H9 (cell line): ENCODE results near the gene RIPPLY2. TPM values are rescaled to one million over a fixed set of nuclear protein-coding genes. Genes with fewer than 3 reads are reported as not detected.

Experiments
- DNase-seq: peaks from one replicate; pipeline ENCODE4 v3.0.0-alpha.2; 2017
- H2AFZ ChIP-seq: one replicate; pipeline ENCODE4 v1.6.1; 2013; ENCODE audit warnings: mild to moderate bottlenecking, low read length, control low read depth, moderate library complexity
- H2AK5ac ChIP-seq: 2 replicates; pipeline ENCODE4 v1.6.1; 2013; ENCODE audit warnings: low read length, control low read depth, mixed read lengths; ENCODE audit not compliant: insufficient read length
- H2BK120ac ChIP-seq: one replicate; pipeline ENCODE4 v1.6.1; 2013; ENCODE audit warnings: low read depth, mild to moderate bottlenecking, low read length, control low read depth, inconsistent platforms; ENCODE audit not compliant: poor library complexity, severe bottlenecking
- H2BK12ac ChIP-seq: 2 replicates; pipeline ENCODE4 v1.6.1; 2013; ENCODE audit warnings: low read length, control low read depth, mixed read lengths, low read depth; ENCODE audit not compliant: insufficient read length
- H2BK15ac ChIP-seq: 2 replicates; pipeline ENCODE4 v1.6.1; 2013; ENCODE audit warnings: low read depth, low read length, control low read depth
- H2BK20ac ChIP-seq: one replicate; pipeline ENCODE4 v1.6.1; 2013; ENCODE audit warnings: low read depth, mild to moderate bottlenecking, low read length, control low read depth, inconsistent platforms; ENCODE audit not compliant: poor library complexity, severe bottlenecking
- H2BK5ac ChIP-seq: 2 replicates; pipeline ENCODE4 v1.6.1; 2013; ENCODE audit warnings: low read length, control low read depth, mixed read lengths; ENCODE audit not compliant: insufficient read length
- H3K14ac ChIP-seq: 2 replicates; pipeline ENCODE4 v1.6.1; 2013; ENCODE audit warnings: low read length, control low read depth; ENCODE audit not compliant: insufficient read depth
- H3K18ac ChIP-seq: 2 replicates; pipeline ENCODE4 v1.6.1; 2013; ENCODE audit warnings: low read depth, mild to moderate bottlenecking, mixed read lengths, low read length, control low read depth; ENCODE audit not compliant: insufficient read length
- H3K23ac ChIP-seq: 2 replicates; pipeline ENCODE4 v1.6.1; 2013; ENCODE audit warnings: low read length, control low read depth, mixed read lengths, low read depth; ENCODE audit not compliant: insufficient read length
- H3K23me2 ChIP-seq: 2 replicates; pipeline ENCODE4 v1.6.1; 2013; ENCODE audit warnings: low read depth, mild to moderate bottlenecking, mixed read lengths, low read length, control low read depth; ENCODE audit not compliant: insufficient read length, poor library complexity, severe bottlenecking
- H3K27ac ChIP-seq: 2 replicates; pipeline ENCODE4 v1.5.1; 2013; ENCODE audit warnings: low read length, control low read depth, mixed read lengths, low read depth; ENCODE audit not compliant: insufficient read length
- H3K27me3 ChIP-seq: 2 replicates; pipeline ENCODE4 v1.6.1; 2013; ENCODE audit warnings: low read length, control low read depth, inconsistent platforms; ENCODE audit not compliant: insufficient read depth
- H3K4ac ChIP-seq: 2 replicates; pipeline ENCODE4 v1.6.1; 2013; ENCODE audit warnings: low read depth, mild to moderate bottlenecking, control low read depth, inconsistent platforms, low read length, moderate library complexity
- H3K4me1 ChIP-seq: 2 replicates; pipeline ENCODE4 v1.6.1; 2013; ENCODE audit warnings: low read length, control low read depth, inconsistent platforms; ENCODE audit not compliant: insufficient read depth
- H3K4me2 ChIP-seq: 2 replicates; pipeline ENCODE4 v1.6.1; 2013; ENCODE audit warnings: low read length, control low read depth, mixed read lengths; ENCODE audit not compliant: insufficient read length, insufficient read depth
- H3K56ac ChIP-seq: 2 replicates; pipeline ENCODE4 v1.6.1; 2013; ENCODE audit warnings: low read depth, mild to moderate bottlenecking, mixed read lengths, low read length, control low read depth; ENCODE audit not compliant: insufficient read length
- H3K79me1 ChIP-seq: 2 replicates; pipeline ENCODE4 v1.6.1; 2013; ENCODE audit warnings: low read depth, mild to moderate bottlenecking, moderate library complexity, low read length, control low read depth, inconsistent platforms; ENCODE audit not compliant: insufficient read depth, poor library complexity, severe bottlenecking
- H3K79me2 ChIP-seq: 2 replicates; pipeline ENCODE4 v1.6.1; 2013; ENCODE audit warnings: low read length, control low read depth, inconsistent platforms; ENCODE audit not compliant: insufficient read depth
- H3K9ac ChIP-seq: 2 replicates; pipeline ENCODE4 v1.6.1; 2013; ENCODE audit warnings: low read length, control low read depth, mixed read lengths; ENCODE audit not compliant: insufficient read length; ENCODE audit errors: extremely low read depth
- H3K9me3 ChIP-seq: one replicate; pipeline ENCODE4 v1.6.1; 2013; ENCODE audit warnings: low read depth, low read length, inconsistent platforms; ENCODE audit not compliant: control insufficient read depth
- H3T11ph ChIP-seq: one replicate; pipeline ENCODE4 v1.6.1; 2013; ENCODE audit warnings: mild to moderate bottlenecking, low read length, control low read depth, inconsistent platforms
- H4K20me1 ChIP-seq: one replicate; pipeline ENCODE4 v1.6.1; 2013; ENCODE audit not compliant: control insufficient read depth, insufficient read length, insufficient read depth
- H4K5ac ChIP-seq: 2 replicates; pipeline ENCODE4 v1.6.1; 2013; ENCODE audit warnings: low read depth, mild to moderate bottlenecking, mixed read lengths, low read length, control low read depth; ENCODE audit not compliant: insufficient read length
- H4K8ac ChIP-seq: replicated peaks from 2 replicates; pipeline ENCODE4 v1.6.1; 2013; ENCODE audit warnings: low read length, control low read depth, mixed read lengths, low read depth; ENCODE audit not compliant: insufficient read length
- H4K91ac ChIP-seq: 2 replicates; pipeline ENCODE4 v1.6.1; 2013; ENCODE audit warnings: low read depth, mild to moderate bottlenecking, moderate library complexity, mixed read lengths, low read length, control low read depth; ENCODE audit not compliant: insufficient read length
- H3K27ac Mint-ChIP-seq, 3 experiments: 2 replicates in 2 of 3; 3 replicates in 1 of 3; pipeline ENCODE4 v1.8.0; 2020 to 2021; ENCODE audit warnings: mixed read lengths in 3 of 3, mild to moderate bottlenecking in 1 of 3, moderate library complexity in 1 of 3
- H3K27me3 Mint-ChIP-seq: 2 replicates; pipeline ENCODE4 v1.8.0; 2021; ENCODE audit warnings: low read depth, mild to moderate bottlenecking, moderate library complexity, mixed read lengths
- H3K36me3 Mint-ChIP-seq, 3 experiments: 2 replicates in 2 of 3; 3 replicates in 1 of 3; pipeline ENCODE4 v1.8.0; 2020 to 2021; ENCODE audit warnings: low read depth in 3 of 3, mixed read lengths in 3 of 3; ENCODE audit not compliant: insufficient read depth in 1 of 3
- H3K4me1 Mint-ChIP-seq, 2 experiments: 2 replicates each; pipeline ENCODE4 v1.8.0; 2020; ENCODE audit warnings: mixed read lengths in 2 of 2
- H3K4me3 Mint-ChIP-seq, 2 experiments: 2 replicates in 1 of 2; 3 replicates in 1 of 2; pipeline ENCODE4 v1.8.0; 2020 to 2021; ENCODE audit warnings: mild to moderate bottlenecking in 2 of 2, mixed read lengths in 2 of 2, moderate library complexity in 1 of 2
- H3K9me3 Mint-ChIP-seq, 2 experiments: 2 replicates in 1 of 2; 3 replicates in 1 of 2; pipeline ENCODE4 v1.8.0; 2020; ENCODE audit warnings: mild to moderate bottlenecking in 2 of 2, mixed read lengths in 2 of 2, moderate library complexity in 1 of 2
- CTCF ChIP-seq: fragments of 200-600 bp; sonication (generic); conservative IDR thresholded peaks from 3 replicates; pipeline ENCODE4 v1.8.0; 2021; ENCODE audit warnings: antibody characterized with exemption, mild to moderate bottlenecking
- WGBS: extraction: QIAGEN DNeasy Blood & Tissue Kit; methylation state at CpG from one replicate; pipeline ENCODE4 v1.1.7; 2013; ENCODE audit warnings: missing lambda C conversion rate, low lambda C conversion rate, mixed read lengths; ENCODE audit not compliant: insufficient read length; ENCODE audit errors: extremely low coverage; 5-methylcytosine and 5-hydroxymethylcytosine counted together
- total RNA-seq: library from RNA; stranded (reverse); gene quantifications from 2 replicates; pipeline ENCODE4 v1.2.1, GENCODE V29; 2021

The RIPPLY2 gene
- total RNA-seq, 1 experiment from 2014 or later: 0.90 TPM

GRCh38 chr6:83824831-83825230 is 28.3 kb upstream of the RIPPLY2 start:
- Histone ChIP-seq H2BK5ac (no peak overlapping the region), H3K4me2 (no peak overlapping the region), H3K23me2 (no peaks in the 10 kb centered on the region), H3K9ac (no peak overlapping the region), H3K79me2 (no peaks in the 10 kb centered on the region), H3K79me1 (no peaks in the 10 kb centered on the region), H3K18ac (no peak overlapping the region), H3K4me1 (peaks cover 3% of the 10 kb centered on the region; the same call in 1 of the 2 replicates), H4K5ac (no peak overlapping the region), H2BK15ac (no peak overlapping the region), H2AK5ac (no peak overlapping the region), H2BK12ac (no peak overlapping the region), H3K27ac (no peak overlapping the region), H3K14ac (no peak overlapping the region), H2AFZ (no peak overlapping the region), H3K56ac (no peak overlapping the region), H2BK20ac (no peak overlapping the region), H4K20me1 (no peaks in the 10 kb centered on the region), H3K9me3 (no peaks in the 10 kb centered on the region), H4K91ac (no peak overlapping the region), H3K23ac (no peak overlapping the region), H3T11ph (no peak overlapping the region), H2BK120ac (no peak overlapping the region), H3K27me3 (no peaks in the 10 kb centered on the region), H4K8ac (no peak overlapping the region), H3K4ac (no peak overlapping the region)
- no peak for TF ChIP-seq CTCF
- no CpG with 5 or more reads among the region's 2 CpGs for WGBS
- no peaks in the 10 kb centered on the region for H3K9me3 Mint-ChIP-seq
- no peak overlapping the region for H3K4me3 Mint-ChIP-seq
- H3K36me3 Mint-ChIP-seq: no peaks in the 10 kb centered on the region; a peak in 1 of 7 replicates
- DNase-seq: no peak
- no peaks in the 10 kb centered on the region; the same call in 1 of the 2 replicates for H3K27me3 Mint-ChIP-seq
- no peak overlapping the region for H3K27ac Mint-ChIP-seq
- peaks cover 13 to 23% of the 10 kb centered on the region in 2 experiments for H3K4me1 Mint-ChIP-seq
